ENCODE measurements around the gene CR1L.
"Not testable (repeated sequence)": the region's sequence is repeated elsewhere in the genome, so short reads cannot be mapped to it uniquely, and the experiment has no call there.

CR1L gene

GRCh38 chr1:207620543-207620893, 24.4 kb upstream of the CR1L start:
- H3K27me3 ChIP-seq (ENCODE audit: insufficient read depth, poor library complexity, severe bottlenecking), result no peaks in the 10 kb centered on the region
- no peak overlapping the region for H3K27ac ChIP-seq (replicated peaks)
- H3K4me3 ChIP-seq (replicated peaks; ENCODE audit: insufficient read depth, low read length), result no peak overlapping the region
- TF ChIP-seq SPI1 (IDR thresholded peaks at IDR 0.05; ENCODE audit: borderline replicate concordance, low read depth), result no peak
- no peak for DNase-seq (ENCODE audit: low read depth in 1 of 2, low spot score in 1 of 2)

DNA sequence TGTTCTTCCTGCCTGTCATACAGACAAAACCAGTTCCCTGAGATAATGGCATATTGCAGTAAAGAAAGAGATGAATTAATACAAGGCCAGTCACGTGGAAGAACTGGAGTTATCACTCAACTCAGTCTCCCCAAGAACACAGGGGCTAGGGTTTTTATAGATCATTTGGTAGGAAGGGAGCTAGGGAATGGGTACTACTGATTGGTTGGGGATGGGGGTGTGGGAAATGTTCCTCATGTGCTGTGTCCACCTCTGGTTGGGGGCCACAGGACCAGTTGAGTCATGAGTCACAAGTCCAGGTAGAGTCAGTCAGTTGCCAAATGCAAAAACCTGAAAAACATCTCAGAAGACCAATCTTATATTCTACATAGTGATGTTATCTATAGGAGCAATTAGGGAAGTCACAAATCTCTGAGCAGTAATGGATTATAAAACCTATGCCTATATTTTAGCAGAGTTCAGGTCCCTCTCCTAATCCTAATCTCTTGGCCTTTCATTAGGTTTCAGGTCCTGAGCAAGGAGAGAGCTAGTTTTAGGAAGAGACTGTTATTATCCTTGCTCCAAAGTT, 19.3 kb upstream of the CR1L start:
- not testable (repeated sequence) for H3K27ac ChIP-seq (replicated peaks); H3K4me3 ChIP-seq (replicated peaks; ENCODE audit: insufficient read depth, low read length); DNase-seq (ENCODE audit: low read depth in 1 of 2, low spot score in 1 of 2); H3K27me3 ChIP-seq (ENCODE audit: insufficient read depth, poor library complexity, severe bottlenecking)

- Histone ChIP-seq H3K27ac (replicated peaks) (no peak overlapping the region), H3K4me3 (replicated peaks; ENCODE audit: insufficient read depth, low read length) (no peak overlapping the region), H3K27me3 (ENCODE audit: insufficient read depth, poor library complexity, severe bottlenecking) (no peaks in the 10 kb centered on the region)
- DNase-seq (ENCODE audit: low read depth in 1 of 2, low spot score in 1 of 2), result no peak
- TF ChIP-seq, protein P1, sequence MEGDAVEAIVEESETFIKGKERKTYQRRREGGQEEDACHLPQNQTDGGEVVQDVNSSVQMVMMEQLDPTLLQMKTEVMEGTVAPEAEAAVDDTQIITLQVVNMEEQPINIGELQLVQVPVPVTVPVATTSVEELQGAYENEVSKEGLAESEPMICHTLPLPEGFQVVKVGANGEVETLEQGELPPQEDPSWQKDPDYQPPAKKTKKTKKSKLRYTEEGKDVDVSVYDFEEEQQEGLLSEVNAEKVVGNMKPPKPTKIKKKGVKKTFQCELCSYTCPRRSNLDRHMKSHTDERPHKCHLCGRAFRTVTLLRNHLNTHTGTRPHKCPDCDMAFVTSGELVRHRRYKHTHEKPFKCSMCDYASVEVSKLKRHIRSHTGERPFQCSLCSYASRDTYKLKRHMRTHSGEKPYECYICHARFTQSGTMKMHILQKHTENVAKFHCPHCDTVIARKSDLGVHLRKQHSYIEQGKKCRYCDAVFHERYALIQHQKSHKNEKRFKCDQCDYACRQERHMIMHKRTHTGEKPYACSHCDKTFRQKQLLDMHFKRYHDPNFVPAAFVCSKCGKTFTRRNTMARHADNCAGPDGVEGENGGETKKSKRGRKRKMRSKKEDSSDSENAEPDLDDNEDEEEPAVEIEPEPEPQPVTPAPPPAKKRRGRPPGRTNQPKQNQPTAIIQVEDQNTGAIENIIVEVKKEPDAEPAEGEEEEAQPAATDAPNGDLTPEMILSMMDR (IDR thresholded peaks at IDR 0.05; ENCODE audit: insufficient read depth, low read length), result no peak
- TF ChIP-seq GABPA (IDR thresholded peaks at IDR 0.05; ENCODE audit: low read depth) (no peak), SPI1 (IDR thresholded peaks at IDR 0.05; ENCODE audit: borderline replicate concordance, low read depth) (no peak), REST (IDR thresholded peaks at IDR 0.05; ENCODE audit: insufficient replicate concordance, low read depth) (no peak), POLR2AphosphoS5 (IDR thresholded peaks at IDR 0.05; ENCODE audit: low read depth) (no peak)
Observed at GRCh38 chr1:207626972-207627337, 18.0 kb upstream of the CR1L start.

DNA sequence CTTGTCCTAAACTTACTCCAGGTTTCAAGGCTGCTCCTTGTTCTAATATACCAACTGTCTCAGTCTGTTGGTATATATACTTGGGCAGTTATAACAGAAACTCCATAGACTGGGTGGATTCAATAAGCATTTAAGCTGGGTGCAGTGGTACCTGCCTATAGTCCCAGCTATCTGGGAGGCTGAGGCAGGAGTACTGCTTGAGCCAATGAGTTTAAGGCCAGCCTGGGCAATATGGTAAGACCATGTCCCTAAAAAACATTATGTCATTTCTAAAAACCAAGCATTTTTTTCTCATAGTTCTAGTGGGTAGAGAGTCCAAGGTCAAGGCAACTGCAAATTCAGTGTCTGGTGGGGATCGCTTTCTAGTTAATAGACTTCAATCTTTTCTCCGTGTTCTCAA, 17.4 kb upstream of the CR1L start:
- TF ChIP-seq GABPA (IDR thresholded peaks at IDR 0.05; ENCODE audit: low read depth) (no peak), REST (IDR thresholded peaks at IDR 0.05; ENCODE audit: insufficient replicate concordance, low read depth) (no peak), POLR2AphosphoS5 (IDR thresholded peaks at IDR 0.05; ENCODE audit: low read depth) (no peak), SPI1 (IDR thresholded peaks at IDR 0.05; ENCODE audit: borderline replicate concordance, low read depth) (no peak)
- TF ChIP-seq, protein P1 (IDR thresholded peaks at IDR 0.05; ENCODE audit: insufficient read depth, low read length), result no peak
- no peak overlapping the region for H3K4me3 ChIP-seq (replicated peaks; ENCODE audit: insufficient read depth, low read length)
- H3K27ac ChIP-seq (replicated peaks), result no peak overlapping the region
- no peak for DNase-seq (ENCODE audit: low read depth in 1 of 2, low spot score in 1 of 2)
- no peaks in the 10 kb centered on the region for H3K27me3 ChIP-seq (ENCODE audit: insufficient read depth, poor library complexity, severe bottlenecking)

DNA sequence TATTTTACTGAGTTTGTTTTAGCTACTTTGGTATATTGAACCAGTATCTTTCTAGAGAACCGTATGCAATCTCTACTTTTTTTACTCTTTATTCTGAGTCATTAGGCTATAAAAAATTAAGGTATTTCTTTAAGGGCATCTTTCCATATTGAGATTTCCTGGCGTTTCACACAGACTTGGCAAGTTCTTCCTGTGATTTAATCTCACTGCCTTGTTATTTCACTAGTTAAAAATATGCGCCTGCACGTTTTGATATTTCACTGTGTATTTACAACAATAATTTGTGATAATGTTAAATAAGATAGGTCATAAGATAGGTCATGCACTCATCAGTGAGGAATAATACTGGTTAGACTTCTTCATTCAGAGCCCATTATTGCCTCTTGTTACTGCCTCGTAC, 16.2 kb upstream of the CR1L start:
- no peak for DNase-seq (ENCODE audit: low read depth in 1 of 2, low spot score in 1 of 2)
- no peak overlapping the region for H3K27ac ChIP-seq (replicated peaks)
- no peaks in the 10 kb centered on the region for H3K27me3 ChIP-seq (ENCODE audit: insufficient read depth, poor library complexity, severe bottlenecking)
- TF ChIP-seq, protein P1 (IDR thresholded peaks at IDR 0.05; ENCODE audit: insufficient read depth, low read length), result no peak
- TF ChIP-seq REST (IDR thresholded peaks at IDR 0.05; ENCODE audit: insufficient replicate concordance, low read depth) (no peak), POLR2AphosphoS5 (IDR thresholded peaks at IDR 0.05; ENCODE audit: low read depth) (no peak), SPI1 (IDR thresholded peaks at IDR 0.05; ENCODE audit: borderline replicate concordance, low read depth) (no peak)
- H3K4me3 ChIP-seq (replicated peaks; ENCODE audit: insufficient read depth, low read length), result no peak overlapping the region

All from HL-60 (cell line).